ENCODE results near the gene PCDHGA8.

PCDHGA8 gene

DNA sequence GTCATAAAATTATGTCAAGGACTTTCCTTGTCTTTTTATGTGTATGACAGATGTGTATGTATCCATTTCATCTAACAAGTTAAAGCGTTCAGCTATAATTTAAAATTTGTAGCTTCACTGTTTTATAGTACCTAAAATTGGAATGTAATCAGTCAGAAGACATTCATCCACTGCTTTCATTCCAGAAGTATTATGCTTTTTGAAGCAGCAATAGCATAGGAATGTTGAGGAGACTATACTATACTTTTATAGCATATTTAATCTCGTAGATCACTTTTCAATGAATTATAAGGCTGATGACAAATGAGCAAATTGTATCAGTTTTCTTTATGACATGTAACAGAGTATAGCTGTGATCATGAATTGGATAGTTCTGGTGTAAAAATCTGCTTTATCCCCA, 44.8 kb downstream of the PCDHGA8 start:
- TF ChIP-seq OSR1 (CRISPR knock-in tag; IDR thresholded peaks at IDR 0.05) (no peak), ISL1 (CRISPR knock-in tag; IDR thresholded peaks at IDR 0.05) (no peak), ARNTL (CRISPR knock-in tag; IDR thresholded peaks at IDR 0.05; ENCODE audit: borderline replicate concordance, low read depth) (no peak), ZNF70 (CRISPR knock-in tag; IDR thresholded peaks at IDR 0.05) (no peak), ZNF565 (CRISPR knock-in tag; conservative IDR thresholded peaks at IDR 0.05; ENCODE audit: low read depth) (no peak)
- TF ChIP-seq, protein P1, sequence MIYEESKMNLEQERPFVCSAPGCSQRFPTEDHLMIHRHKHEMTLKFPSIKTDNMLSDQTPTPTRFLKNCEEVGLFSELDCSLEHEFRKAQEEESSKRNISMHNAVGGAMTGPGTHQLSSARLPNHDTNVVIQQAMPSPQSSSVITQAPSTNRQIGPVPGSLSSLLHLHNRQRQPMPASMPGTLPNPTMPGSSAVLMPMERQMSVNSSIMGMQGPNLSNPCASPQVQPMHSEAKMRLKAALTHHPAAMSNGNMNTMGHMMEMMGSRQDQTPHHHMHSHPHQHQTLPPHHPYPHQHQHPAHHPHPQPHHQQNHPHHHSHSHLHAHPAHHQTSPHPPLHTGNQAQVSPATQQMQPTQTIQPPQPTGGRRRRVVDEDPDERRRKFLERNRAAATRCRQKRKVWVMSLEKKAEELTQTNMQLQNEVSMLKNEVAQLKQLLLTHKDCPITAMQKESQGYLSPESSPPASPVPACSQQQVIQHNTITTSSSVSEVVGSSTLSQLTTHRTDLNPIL (CRISPR knock-in tag; IDR thresholded peaks at IDR 0.05; ENCODE audit: low read depth) = no peak
- TF ChIP-seq, protein P2, sequence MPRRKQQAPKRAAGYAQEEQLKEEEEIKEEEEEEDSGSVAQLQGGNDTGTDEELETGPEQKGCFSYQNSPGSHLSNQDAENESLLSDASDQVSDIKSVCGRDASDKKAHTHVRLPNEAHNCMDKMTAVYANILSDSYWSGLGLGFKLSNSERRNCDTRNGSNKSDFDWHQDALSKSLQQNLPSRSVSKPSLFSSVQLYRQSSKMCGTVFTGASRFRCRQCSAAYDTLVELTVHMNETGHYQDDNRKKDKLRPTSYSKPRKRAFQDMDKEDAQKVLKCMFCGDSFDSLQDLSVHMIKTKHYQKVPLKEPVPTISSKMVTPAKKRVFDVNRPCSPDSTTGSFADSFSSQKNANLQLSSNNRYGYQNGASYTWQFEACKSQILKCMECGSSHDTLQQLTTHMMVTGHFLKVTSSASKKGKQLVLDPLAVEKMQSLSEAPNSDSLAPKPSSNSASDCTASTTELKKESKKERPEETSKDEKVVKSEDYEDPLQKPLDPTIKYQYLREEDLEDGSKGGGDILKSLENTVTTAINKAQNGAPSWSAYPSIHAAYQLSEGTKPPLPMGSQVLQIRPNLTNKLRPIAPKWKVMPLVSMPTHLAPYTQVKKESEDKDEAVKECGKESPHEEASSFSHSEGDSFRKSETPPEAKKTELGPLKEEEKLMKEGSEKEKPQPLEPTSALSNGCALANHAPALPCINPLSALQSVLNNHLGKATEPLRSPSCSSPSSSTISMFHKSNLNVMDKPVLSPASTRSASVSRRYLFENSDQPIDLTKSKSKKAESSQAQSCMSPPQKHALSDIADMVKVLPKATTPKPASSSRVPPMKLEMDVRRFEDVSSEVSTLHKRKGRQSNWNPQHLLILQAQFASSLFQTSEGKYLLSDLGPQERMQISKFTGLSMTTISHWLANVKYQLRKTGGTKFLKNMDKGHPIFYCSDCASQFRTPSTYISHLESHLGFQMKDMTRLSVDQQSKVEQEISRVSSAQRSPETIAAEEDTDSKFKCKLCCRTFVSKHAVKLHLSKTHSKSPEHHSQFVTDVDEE (CRISPR knock-in tag; IDR thresholded peaks at IDR 0.05) = no peak
- TF ChIP-seq, protein P3, sequence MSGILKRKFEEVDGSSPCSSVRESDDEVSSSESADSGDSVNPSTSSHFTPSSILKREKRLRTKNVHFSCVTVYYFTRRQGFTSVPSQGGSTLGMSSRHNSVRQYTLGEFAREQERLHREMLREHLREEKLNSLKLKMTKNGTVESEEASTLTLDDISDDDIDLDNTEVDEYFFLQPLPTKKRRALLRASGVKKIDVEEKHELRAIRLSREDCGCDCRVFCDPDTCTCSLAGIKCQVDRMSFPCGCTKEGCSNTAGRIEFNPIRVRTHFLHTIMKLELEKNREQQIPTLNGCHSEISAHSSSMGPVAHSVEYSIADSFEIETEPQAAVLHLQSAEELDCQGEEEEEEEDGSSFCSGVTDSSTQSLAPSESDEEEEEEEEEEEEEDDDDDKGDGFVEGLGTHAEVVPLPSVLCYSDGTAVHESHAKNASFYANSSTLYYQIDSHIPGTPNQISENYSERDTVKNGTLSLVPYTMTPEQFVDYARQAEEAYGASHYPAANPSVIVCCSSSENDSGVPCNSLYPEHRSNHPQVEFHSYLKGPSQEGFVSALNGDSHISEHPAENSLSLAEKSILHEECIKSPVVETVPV (CRISPR knock-in tag; IDR thresholded peaks at IDR 0.05) = no peak
- ATAC-seq = no peak; the same call in 2 of the 3 replicates

DNA sequence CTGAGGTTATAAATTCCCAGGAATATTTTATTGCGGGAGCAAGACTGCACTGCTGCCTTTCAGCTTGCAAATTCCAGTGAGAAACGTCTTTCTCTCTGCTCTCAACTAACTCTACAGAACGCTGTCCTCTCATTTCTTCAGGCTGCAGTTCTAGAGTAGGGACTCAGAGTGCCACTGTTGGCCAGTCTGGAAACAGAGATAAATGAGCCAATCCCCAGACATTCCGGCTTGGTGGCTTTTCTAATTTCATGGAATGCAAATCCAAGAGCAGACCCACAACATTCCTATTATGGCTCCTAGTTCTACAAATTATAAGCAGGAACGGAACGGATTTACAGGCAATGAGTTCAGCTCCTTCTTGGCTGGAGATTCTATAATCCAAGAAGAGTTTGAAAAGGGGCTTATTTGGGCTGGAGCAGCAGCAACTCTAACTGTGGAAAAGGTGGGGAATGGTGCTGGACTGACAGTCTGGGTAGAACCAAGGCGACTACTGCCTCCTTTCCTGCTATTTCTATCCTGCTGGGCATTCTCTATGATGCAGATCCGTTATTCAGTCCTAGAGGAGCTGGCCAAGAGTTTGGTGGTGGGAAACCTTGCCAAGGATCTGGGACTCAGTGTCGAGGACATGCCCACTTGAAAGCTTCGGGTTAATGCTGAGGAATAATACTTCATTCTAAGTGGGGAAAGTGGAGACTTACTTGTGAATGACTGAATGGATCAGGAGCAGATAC, 47.1 kb downstream of the PCDHGA8 start:
- TF ChIP-seq GLIS3 (CRISPR knock-in tag; IDR thresholded peaks at IDR 0.05) = no peak
- TF ChIP-seq ESRRG (CRISPR knock-in tag; IDR thresholded peaks at IDR 0.05) = no peak
- no peak for TF ChIP-seq ZC3H10 (CRISPR knock-in tag; IDR thresholded peaks at IDR 0.05)
- TF ChIP-seq, protein P2 (CRISPR knock-in tag; IDR thresholded peaks at IDR 0.05) = no peak
- no peak for TF ChIP-seq ZFP30 (CRISPR knock-in tag; IDR thresholded peaks at IDR 0.05)
- ATAC-seq = no peak

DNA sequence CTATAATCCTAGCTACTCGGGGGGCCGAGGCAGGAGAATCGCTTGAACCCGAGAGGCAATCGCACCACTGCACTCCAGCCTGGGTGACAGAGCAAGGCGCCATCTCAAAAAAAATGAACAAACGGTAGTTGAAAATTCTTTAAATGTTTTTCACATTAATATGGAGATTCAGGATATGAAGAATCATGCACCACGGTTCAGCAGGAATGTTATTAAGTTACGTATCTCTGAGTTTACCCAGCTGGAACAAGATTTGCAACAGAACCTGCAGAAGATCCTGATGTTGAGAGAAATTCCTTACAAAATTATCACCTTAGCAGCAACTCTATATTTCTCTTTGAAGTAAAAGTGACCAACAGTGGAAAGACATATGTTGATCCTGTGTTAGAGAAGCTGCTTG, 47.9 kb downstream of the PCDHGA8 start:
- TF ChIP-seq ZNF70 (CRISPR knock-in tag; IDR thresholded peaks at IDR 0.05) (no peak), TOX (CRISPR knock-in tag; IDR thresholded peaks at IDR 0.05; ENCODE audit: borderline replicate concordance) (no peak), ESRRG (CRISPR knock-in tag; IDR thresholded peaks at IDR 0.05) (no peak), BACH2 (CRISPR knock-in tag; IDR thresholded peaks at IDR 0.05; ENCODE audit: borderline replicate concordance) (no peak), SNAI2 (CRISPR knock-in tag; IDR thresholded peaks at IDR 0.05) (no peak), ZFP30 (CRISPR knock-in tag; IDR thresholded peaks at IDR 0.05) (no peak), ZC3H10 (CRISPR knock-in tag; IDR thresholded peaks at IDR 0.05) (no peak), TCF4 (CRISPR knock-in tag; IDR thresholded peaks at IDR 0.05; ENCODE audit: borderline replicate concordance) (no peak), ARNTL (CRISPR knock-in tag; IDR thresholded peaks at IDR 0.05; ENCODE audit: borderline replicate concordance, low read depth) (no peak), OSR1 (CRISPR knock-in tag; IDR thresholded peaks at IDR 0.05) (no peak), ZNF565 (CRISPR knock-in tag; conservative IDR thresholded peaks at IDR 0.05; ENCODE audit: low read depth) (no peak), ZNF8 (CRISPR knock-in tag; IDR thresholded peaks at IDR 0.05) (no peak), PPARA (CRISPR knock-in tag; IDR thresholded peaks at IDR 0.05; ENCODE audit: borderline replicate concordance) (no peak), ZFP3 (CRISPR knock-in tag; IDR thresholded peaks at IDR 0.05) (no peak), RARB (CRISPR knock-in tag; IDR thresholded peaks at IDR 0.05) (no peak), GLIS3 (CRISPR knock-in tag; IDR thresholded peaks at IDR 0.05) (no peak), CSDC2 (CRISPR knock-in tag; IDR thresholded peaks at IDR 0.05) (no peak)
- TF ChIP-seq, protein P2 (CRISPR knock-in tag; IDR thresholded peaks at IDR 0.05) = no peak
- TF ChIP-seq, protein P4, sequence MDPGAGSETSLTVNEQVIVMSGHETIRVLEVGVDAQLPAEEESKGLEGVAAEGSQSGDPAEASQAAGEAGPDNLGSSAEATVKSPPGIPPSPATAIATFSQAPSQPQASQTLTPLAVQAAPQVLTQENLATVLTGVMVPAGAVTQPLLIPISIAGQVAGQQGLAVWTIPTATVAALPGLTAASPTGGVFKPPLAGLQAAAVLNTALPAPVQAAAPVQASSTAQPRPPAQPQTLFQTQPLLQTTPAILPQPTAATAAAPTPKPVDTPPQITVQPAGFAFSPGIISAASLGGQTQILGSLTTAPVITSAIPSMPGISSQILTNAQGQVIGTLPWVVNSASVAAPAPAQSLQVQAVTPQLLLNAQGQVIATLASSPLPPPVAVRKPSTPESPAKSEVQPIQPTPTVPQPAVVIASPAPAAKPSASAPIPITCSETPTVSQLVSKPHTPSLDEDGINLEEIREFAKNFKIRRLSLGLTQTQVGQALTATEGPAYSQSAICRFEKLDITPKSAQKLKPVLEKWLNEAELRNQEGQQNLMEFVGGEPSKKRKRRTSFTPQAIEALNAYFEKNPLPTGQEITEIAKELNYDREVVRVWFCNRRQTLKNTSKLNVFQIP (CRISPR knock-in tag; IDR thresholded peaks at IDR 0.05; ENCODE audit: borderline replicate concordance, low read depth) = no peak
- TF ChIP-seq, protein P1 (CRISPR knock-in tag; IDR thresholded peaks at IDR 0.05; ENCODE audit: low read depth) = no peak
- ATAC-seq = no peak

Data from SK-N-SH treated with all-trans-retinoic acid at 6 μM for 48 hours (cell line).